Measurements from ENCODE around the gene ALAS2. TPM values are rescaled to one million over a fixed set of nuclear protein-coding genes. Genes with fewer than 3 reads are reported as not detected.

The ALAS2 gene
- total RNA-seq, 1 experiment from 2014 or later = not detected

Other genes with a start within 250 kb of the ALAS2 start
- not detected in 2 replicates for gene ITIH6, start 232.7 kb downstream of the ALAS2 start, total RNA-seq (2014; rRNA removed; shearing (Covaris generic))
- gene MAGED2, start 223.2 kb downstream of the ALAS2 start, total RNA-seq (2014; rRNA removed; shearing (Covaris generic)) = 214 and 252 TPM in 2 replicates
- 18.2 and 25.2 TPM in 2 replicates for gene TRO, start 110.2 kb downstream of the ALAS2 start, total RNA-seq (2014; rRNA removed; shearing (Covaris generic))
- 0.14 and 0.55 TPM in 2 replicates for gene PFKFB1, start 36.8 kb downstream of the ALAS2 start, total RNA-seq (2014; rRNA removed; shearing (Covaris generic))
- 8.3 and 10.7 TPM in 2 replicates for gene APEX2, start 30.6 kb downstream of the ALAS2 start, total RNA-seq (2014; rRNA removed; shearing (Covaris generic))
- not detected in 2 replicates for gene PAGE2B, start 44.1 kb upstream of the ALAS2 start, total RNA-seq (2014; rRNA removed; shearing (Covaris generic))
- not detected in 2 replicates for gene PAGE2, start 58.0 kb upstream of the ALAS2 start, total RNA-seq (2014; rRNA removed; shearing (Covaris generic))
- not detected in 2 replicates for gene PAGE5, start 189.4 kb upstream of the ALAS2 start, total RNA-seq (2014; rRNA removed; shearing (Covaris generic))
- gene PAGE3, start 233.9 kb upstream of the ALAS2 start, total RNA-seq (2014; rRNA removed; shearing (Covaris generic)) = not detected in 2 replicates

Measured in G401 (cell line).